ENCODE measurements around the gene ANO7.

ANO7 gene

GRCh38 chr2:241204010-241204384 lies 15.5 kb downstream of the ANO7 start:
- no peak for DNase-seq (ENCODE audit: low read depth)
- TF ChIP-seq, protein P1, sequence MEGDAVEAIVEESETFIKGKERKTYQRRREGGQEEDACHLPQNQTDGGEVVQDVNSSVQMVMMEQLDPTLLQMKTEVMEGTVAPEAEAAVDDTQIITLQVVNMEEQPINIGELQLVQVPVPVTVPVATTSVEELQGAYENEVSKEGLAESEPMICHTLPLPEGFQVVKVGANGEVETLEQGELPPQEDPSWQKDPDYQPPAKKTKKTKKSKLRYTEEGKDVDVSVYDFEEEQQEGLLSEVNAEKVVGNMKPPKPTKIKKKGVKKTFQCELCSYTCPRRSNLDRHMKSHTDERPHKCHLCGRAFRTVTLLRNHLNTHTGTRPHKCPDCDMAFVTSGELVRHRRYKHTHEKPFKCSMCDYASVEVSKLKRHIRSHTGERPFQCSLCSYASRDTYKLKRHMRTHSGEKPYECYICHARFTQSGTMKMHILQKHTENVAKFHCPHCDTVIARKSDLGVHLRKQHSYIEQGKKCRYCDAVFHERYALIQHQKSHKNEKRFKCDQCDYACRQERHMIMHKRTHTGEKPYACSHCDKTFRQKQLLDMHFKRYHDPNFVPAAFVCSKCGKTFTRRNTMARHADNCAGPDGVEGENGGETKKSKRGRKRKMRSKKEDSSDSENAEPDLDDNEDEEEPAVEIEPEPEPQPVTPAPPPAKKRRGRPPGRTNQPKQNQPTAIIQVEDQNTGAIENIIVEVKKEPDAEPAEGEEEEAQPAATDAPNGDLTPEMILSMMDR (IDR thresholded peaks at IDR 0.05; ENCODE audit: control insufficient read depth, insufficient read depth, low read depth, low read length, missing control alignments) = no peak
- H3K4me3 ChIP-seq (ENCODE audit: control insufficient read depth, low read depth, low read length) = no peak overlapping the region

DNA sequence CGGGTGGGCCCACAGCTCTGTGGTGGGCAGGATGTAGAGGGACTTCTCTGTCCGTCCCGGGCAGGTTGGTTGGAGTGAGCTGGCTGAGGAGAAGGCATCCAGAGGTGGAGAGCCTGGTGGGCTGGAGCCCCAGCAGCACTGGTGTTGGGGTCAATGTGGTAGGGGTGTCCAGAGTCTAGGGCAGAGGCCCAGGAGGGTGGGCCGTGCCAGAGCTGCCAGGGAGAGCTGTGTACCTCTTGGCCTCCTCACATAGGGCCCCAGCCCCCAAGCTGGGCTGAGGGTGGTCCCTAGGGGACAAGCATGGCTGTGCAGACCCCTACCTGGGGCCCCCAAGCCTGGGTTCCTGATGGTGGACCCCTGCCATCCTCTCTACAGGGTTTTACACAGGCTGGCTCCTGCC lies 16.0 kb downstream of the ANO7 start:
- no peak for DNase-seq (ENCODE audit: low read depth)
- TF ChIP-seq, protein P1 (IDR thresholded peaks at IDR 0.05; ENCODE audit: control insufficient read depth, insufficient read depth, low read depth, low read length, missing control alignments) = no peak

GRCh38 chr2:241205086-241205485 lies 16.6 kb downstream of the ANO7 start:
- TF ChIP-seq, protein P1 (IDR thresholded peaks at IDR 0.05; ENCODE audit: control insufficient read depth, insufficient read depth, low read depth, low read length, missing control alignments) = no peak
- DNase-seq (ENCODE audit: low read depth) = no peak
- H3K4me3 ChIP-seq (ENCODE audit: control insufficient read depth, low read depth, low read length) = no peak overlapping the region

More for the DNA sequence above, 16.0 kb downstream of the ANO7 start:
- H3K4me3 ChIP-seq (ENCODE audit: control insufficient read depth, low read depth, low read length) = no peak overlapping the region

DNA sequence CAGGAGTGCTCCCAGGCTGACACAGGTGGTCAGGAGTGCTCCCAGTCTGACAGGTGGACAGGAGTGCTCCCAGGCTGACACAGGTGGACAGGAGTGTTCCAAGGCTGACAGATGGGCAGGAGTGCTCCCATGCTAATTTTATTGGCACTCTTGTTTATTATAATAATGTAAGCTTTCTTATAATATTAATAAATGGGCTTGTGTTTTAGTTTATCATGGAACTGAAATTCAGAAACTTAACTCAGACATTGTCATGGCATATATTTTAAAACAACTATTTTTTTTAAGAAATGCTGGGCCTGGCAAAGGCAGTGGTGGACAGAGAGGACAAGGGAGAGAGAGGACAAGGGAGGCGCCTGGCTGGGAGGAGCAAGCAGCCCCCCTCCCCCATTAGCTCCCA lies 18.7 kb downstream of the ANO7 start:
- TF ChIP-seq, protein P1 (IDR thresholded peaks at IDR 0.05; ENCODE audit: control insufficient read depth, insufficient read depth, low read depth, low read length, missing control alignments) = no peak
- DNase-seq (ENCODE audit: low read depth) = no peak
- H3K4me3 ChIP-seq (ENCODE audit: control insufficient read depth, low read depth, low read length) = no peak overlapping the region

DNA sequence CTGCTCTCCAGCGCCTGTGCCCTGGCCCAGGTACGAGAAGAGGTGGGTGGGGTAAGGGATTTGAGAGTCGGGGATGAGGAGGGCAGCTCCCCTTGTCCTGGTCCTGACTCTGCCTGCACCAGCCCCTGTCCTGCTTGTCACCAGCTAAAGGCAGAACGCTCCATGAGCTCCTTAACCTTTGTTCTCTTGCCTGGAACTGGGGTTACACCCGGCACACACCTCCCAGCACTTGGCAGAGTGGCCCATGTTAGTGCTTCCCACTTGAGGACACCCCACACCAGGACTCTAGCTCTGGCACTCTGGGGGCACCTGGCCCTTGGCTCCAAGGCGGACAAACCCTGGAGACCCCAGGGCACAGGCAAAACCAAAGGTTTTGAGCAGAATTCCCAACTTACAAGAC lies 19.2 kb downstream of the ANO7 start:
- TF ChIP-seq, protein P1 (IDR thresholded peaks at IDR 0.05; ENCODE audit: control insufficient read depth, insufficient read depth, low read depth, low read length, missing control alignments) = no peak
- no peak overlapping the region for H3K4me3 ChIP-seq (ENCODE audit: control insufficient read depth, low read depth, low read length)
- DNase-seq (ENCODE audit: low read depth) = no peak

GRCh38 chr2:241208058-241208457 lies 19.6 kb downstream of the ANO7 start:
- TF ChIP-seq, protein P1 (IDR thresholded peaks at IDR 0.05; ENCODE audit: control insufficient read depth, insufficient read depth, low read depth, low read length, missing control alignments) = no peak
- no peak overlapping the region for H3K4me3 ChIP-seq (ENCODE audit: control insufficient read depth, low read depth, low read length)
- DNase-seq (ENCODE audit: low read depth) = no peak

- TF ChIP-seq, protein P1 (IDR thresholded peaks at IDR 0.05; ENCODE audit: control insufficient read depth, insufficient read depth, low read depth, low read length, missing control alignments) = no peak
- no peak overlapping the region for H3K4me3 ChIP-seq (ENCODE audit: control insufficient read depth, low read depth, low read length)
- no peak for DNase-seq (ENCODE audit: low read depth)
Measured at GRCh38 chr2:241209271-241209670, 20.8 kb downstream of the ANO7 start.
